ENCODE results near the gene CUX1.

- TF ChIP-seq CTCF (IDR thresholded peaks at IDR 0.05; ENCODE audit: low read depth, low read length, poor library complexity, severe bottlenecking) (no peak), EZH2phosphoT487 (IDR thresholded peaks at IDR 0.05; ENCODE audit: borderline replicate concordance, low read length) (no peak)
Measured at GRCh38 chr7:101899616-101900015, 82.2 kb downstream of the CUX1 start.
